IPS-NIHi7 (cell line): ENCODE results near the gene ACOXL.
A peak's percentile ranks its signal among the peaks of the same experiment; 100 is the strongest.

Experiments
- DNase-seq: peaks from one replicate; pipeline ENCODE4 v3.0.0; 2012; ENCODE audit warnings: mixed read lengths; ENCODE audit errors: extremely low spot score

Gene ACOXL

DNA sequence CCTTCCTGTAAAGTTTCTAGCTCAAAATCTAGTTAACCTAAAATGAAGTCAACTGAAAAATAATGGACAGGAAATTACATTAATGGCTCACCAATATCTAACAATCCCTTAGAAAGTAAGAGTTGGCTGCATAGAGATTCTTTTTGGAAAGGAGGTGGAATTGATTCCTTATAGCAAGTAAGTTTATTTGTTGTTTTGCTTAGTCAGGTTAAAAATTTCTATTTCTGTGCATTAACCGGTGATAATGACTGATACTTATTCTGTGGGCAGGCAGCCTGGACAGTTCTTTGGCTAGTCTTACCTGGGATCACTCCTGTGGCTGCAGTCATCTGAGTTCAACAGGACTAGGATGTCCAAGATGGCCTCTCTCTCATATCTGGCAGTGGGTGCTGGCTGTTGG lies 381.5 kb downstream of the ACOXL start:
- no peak for DNase-seq

DNA sequence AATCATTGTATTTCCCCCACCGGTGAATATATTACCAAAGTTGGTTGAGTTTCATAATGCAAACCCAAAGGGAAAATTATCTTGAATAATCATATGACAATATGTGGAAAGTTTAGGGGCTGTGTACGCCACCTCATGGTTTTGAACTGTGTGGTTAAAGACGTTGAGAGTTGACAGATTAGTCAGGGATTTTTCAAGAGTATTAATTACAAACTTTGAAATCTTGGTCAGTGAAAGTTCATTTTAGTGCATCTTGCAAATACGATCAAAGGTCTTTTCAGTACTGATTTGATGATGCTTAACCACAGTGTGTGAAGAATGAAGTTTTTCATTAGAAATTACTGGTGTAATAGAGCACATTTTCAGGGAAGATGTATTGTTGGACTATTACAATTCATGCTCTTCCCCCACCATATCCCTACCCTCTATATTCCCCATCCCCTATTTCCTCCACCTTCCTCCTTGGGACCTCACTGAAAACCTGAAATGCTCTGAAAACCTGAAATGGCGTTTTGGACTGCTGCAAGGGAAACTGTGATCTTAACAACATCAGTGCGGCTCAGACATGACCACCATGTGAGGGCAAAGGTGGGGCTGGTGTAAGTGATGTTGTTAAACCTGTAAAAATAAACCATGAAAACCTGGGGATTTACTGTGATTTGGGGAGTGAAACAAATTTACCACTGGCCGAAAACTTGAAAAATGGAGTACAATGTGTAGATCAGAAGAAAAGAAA lies 383.8 kb downstream of the ACOXL start:
- DNase-seq, result no peak

DNA sequence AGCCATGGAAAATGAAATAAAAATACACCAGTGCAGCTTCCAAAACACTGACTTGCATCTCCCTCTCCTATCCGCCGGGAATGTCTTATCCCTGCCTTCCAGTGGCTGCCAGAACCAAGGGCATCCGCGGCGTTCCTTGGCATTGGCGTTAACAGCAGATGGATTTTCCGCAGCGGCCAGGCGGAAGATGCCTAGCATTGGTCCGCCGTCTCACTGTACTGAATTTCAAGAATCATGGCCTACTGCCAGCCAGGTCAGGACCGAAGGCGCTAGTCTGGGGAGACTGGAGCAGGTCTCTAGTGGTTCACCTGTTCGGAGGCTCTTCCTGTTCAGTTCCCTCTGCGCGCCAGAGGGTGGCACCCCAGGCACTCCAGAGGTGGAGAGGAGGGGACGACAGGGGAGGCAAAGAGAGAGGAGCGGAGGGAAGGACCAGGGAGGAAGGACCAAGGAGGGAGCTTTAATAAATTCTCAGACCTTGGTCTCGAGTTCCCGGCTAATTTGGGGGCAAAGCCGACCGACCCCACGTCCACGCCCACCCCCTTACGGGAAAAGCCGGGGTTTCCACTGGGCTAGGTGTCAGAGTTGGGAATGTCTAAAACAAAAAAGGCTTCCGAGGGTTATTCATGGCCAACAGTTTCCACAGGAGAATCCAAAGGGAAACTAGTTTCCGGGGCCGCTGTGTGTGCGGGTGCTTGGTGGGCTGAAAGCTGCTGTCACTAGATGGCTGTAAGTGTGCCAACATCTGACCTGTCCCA lies 384.6 kb downstream of the ACOXL start:
- DNase-seq, result peak; percentile 95

DNA sequence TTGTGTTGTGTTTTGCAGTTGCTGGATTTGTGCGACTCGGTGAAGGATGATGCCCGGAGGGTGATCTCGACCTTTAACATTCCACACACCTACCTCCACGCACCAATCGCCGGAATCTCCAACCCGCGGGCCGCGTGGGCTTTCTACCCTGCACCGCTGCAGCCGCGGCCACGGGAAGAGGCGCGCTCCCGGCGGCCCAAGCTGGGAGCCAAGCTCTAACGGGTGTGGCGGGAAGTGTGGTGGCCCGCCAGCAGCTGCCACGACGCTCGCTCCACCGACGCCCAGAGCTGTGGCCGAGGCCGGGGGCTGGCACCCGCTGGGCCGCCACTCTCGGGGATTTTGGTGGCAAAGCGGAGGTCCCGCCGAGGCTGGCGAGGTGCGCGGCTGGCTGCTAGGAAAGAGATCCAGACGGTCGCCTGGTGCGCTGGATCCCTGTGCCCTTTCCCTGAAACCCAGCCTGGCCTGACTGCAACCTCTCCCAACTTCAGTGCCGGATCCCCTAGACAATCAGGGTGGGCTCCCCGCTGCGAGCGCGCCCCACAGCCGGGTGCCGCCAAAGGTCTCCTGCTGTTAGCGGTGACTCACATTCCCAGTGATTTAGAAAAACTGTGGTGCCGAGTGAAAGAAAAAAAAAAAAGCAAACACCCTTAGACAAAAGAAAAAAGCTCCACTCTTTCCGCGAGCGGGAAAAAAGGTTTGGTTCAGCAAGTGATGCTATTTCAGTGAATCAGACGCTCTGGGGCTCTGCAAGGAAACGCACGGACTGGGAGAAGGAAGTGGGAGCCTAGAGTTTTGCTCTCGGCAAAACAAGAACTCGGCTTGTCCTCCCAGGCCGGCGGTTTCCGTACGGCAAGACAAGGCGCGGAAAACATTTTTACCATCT lies 385.5 kb downstream of the ACOXL start:
- no peak for DNase-seq

- no peak for DNase-seq
These were observed 386.2 kb downstream of the ACOXL start for GRCh38 chr2:111118481-111118980.

DNA sequence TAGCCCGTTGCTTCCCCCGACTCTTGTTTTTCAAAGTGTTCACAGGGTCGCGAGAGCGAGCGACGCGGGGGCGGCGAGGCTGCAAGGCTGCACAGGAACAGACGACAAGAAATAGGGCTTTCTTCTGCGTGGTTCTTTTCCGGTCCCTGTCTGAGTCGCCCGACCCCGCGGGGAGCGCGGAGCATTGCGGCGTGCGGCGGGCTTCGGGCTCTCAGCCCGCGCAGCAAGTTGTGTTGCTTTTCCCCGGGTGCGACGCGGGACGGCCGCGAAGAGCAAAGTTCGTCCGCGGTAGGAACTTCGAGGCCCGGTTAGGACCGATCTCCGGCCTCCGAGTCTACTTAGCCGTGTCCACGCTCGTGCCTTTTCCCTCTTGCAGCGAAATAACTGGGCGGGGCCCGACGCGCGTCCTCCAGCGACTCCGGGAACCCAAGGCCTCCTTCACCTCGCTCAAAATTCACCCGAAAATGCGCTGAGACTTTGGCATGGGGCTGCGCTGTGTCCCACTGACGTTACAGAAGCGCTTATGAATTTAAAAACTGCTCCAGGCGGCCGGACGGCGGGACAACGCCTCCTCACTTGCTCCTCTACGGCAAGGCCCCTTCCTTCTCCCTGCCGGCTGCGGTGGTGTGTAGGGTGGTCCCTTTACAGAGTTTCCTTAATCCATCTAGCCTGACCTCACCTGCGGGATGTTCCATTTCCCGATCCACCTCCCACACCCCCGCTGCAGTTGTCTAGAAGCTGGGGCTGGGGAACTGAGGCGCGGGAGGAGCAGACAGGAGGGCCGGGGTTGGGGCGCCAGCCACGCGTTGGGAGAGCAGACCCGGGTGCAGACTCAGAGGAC lies 386.8 kb downstream of the ACOXL start:
- DNase-seq, result no peak

DNA sequence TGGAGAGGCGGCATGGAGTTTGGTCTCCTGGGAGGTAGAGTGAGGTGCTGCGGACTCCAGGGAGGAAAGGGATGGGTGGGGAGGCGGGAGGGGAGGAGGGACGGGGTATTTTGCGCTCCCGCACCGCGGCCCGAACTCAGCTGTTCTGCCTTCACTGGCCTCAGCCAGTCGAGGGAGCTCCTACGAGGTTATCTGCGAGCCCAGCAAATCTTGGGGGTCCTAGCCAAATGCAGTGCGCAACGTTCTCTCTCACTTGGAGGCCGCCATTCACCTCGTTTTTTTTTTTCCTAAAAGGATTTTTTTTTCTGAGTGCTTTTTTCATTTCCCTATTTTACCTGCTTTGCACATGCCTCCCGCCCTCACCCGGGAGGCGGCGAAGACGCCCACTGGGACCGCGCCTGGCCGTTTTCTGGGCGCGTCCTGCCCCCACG lies 387.5 kb downstream of the ACOXL start:
- no peak for DNase-seq

DNA sequence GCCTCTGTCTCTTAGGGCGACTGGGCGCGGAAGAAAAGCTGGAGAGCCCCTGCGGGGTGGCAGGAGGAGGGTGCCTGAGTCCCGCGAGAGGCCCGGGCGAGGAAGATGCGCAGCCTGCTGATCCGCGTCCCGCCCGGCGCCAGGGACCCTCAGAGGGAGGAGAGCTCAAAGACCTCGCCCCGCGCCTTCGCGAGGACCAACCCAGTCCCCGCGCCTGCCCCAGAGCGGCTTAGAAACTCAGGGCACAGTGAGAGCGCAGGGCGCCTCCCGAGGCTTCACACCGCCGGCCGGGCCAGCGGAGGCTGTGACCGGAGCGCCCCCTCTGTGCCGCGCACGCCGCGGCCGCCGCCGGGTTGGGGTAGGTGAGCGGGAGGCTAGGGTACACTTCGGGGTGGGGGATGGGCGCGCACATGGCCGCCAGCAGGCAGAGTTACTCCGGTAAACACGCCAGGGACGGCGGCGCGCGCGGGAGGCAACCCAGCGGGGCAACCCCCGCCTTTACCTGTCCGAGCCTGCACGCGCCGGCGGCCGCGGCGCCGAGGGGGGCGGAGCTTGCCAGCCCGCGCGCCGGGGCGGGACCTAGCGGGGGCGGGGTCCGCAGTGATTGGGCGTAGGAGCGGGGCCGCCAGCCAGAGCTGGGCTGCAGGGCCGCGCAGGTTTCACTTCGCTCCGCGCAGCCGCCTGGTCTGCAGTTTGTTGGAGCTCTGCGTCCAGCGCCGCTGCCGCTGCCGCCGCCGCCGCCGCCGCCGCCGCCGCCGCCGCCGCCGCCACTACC lies 388.1 kb downstream of the ACOXL start, which contains the start of gene BCL2L11:
TSS of gene BCL2L11 (plus strand) at position 662 of the 775 bp plus-strand sequence. CDS start 2,832 bp downstream, outside the sequence.
- DNase-seq, result peak; percentile 87

GRCh38 chr2:111121028-111121827 lies 388.9 kb downstream of the ACOXL start:
- DNase-seq, result no peak

DNA sequence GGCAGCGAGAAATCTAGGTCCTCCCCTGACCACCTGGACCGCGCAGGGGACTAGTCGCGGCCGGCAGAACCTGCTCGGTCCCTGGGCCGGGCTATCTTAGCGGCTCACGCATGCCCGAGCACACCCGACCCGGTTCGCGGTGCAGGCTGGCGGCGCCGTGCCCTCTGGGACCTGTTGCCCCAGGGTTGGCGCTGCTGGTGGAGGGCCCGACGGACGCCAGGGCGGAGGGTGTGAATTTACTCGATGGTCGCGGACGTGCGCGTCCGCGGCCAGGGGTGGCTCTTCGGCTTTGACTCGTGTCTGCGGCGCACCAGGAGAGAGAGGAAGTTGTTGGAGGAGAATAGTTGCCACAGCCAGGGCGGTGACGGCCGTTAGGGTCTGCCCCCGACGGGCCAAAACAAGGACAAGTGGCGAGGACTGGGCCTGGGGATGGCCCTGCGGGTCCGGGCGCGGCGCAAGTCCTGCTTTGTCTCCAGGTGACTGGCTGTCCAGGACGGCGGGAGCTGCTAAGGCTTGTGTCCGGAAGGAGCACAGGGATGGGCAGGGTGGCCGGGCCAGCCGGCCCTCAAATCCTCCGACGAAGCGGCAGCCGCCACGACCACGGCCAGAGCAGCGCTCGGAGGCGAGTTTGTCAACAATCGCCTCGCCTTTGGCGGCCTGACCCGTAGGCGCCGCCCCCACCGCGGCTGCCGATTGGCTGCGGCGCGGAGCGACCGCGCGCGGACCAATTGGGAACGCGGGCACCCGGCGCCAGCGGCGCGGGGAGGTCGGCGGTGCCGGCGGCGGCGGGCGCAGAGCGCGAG lies 389.7 kb downstream of the ACOXL start:
- peak; percentile 89 for DNase-seq

DNA sequence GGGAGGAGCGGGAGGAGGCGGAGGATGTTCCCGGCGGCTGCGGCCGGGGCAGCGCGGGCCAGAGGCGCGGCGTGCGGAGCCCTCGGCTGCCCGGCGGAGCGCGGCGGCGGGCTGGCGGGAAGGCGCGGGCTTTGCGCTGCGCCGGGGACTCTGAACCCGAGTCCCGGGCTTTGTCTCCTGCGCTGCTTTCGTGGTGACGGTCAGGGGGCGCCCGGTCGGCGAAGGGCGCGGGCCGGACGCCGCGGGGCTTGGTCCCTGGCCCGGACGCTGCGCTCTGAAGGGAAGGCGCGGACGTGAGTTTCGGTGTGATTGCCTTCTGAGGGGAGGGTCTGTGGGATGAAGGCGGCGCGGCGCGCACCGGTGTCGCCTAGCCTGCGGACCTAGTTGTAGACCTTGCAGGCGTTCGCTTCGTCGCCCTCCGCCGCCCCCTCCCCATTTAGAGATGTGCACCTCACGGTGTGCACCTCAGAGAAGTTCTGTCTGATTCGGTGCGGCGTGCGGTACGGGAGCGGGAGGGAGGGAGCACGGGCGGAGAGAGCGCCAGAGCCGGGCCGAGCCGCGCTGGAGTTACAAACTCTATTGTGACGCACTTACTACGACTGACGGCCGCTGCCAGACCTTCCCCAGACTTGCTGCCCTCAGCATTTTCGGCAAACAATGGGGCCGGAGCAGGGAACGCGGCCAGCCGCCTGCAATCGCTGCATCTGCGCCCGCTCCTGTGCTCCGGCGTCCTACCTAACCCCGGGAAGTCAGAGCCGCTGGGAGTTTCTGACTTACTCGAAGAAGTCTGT lies 390.5 kb downstream of the ACOXL start:
- DNase-seq, result peak; percentile 72

GRCh38 chr2:111123751-111124150 lies 391.4 kb downstream of the ACOXL start:
- no peak for DNase-seq

DNA sequence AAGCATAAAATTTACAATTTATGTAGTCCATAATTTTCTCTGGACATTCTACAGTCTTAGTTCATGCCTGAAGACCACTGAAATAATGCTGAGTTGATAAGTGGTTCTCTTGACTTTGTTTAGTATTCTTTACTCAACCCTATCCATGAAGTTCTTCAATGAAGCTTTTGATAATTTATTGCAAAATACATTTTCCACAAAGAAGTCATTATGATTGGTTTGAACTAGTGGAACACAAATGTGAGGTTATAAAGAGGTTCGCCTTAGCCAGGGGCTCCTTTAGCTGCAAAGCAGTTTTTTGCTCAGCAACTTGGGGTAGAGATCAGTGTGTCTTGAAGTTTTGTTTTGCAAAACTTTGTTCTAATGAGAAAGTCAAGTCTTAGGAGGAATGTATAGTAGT lies 394.2 kb downstream of the ACOXL start:
- no peak for DNase-seq

GRCh38 chr2:111127351-111127750 lies 395.0 kb downstream of the ACOXL start:
- no peak for DNase-seq

- DNase-seq, result no peak
These were observed 395.7 kb downstream of the ACOXL start for GRCh38 chr2:111128096-111128495.

- no peak for DNase-seq
These were observed 401.2 kb downstream of the ACOXL start for GRCh38 chr2:111133603-111134002.

- DNase-seq, result no peak
These were observed 401.7 kb downstream of the ACOXL start for GRCh38 chr2:111134055-111134454.
